ENCODE data around the gene TYROBP. TPM values are rescaled to one million over a fixed set of nuclear protein-coding genes. Genes with fewer than 3 reads are reported as not detected.
"Not testable (repeated sequence)": the region's sequence is repeated elsewhere in the genome, so short reads cannot be mapped to it uniquely, and the experiment has no call there.

Gene TYROBP
- not detected in 2 replicates for total RNA-seq

DNA sequence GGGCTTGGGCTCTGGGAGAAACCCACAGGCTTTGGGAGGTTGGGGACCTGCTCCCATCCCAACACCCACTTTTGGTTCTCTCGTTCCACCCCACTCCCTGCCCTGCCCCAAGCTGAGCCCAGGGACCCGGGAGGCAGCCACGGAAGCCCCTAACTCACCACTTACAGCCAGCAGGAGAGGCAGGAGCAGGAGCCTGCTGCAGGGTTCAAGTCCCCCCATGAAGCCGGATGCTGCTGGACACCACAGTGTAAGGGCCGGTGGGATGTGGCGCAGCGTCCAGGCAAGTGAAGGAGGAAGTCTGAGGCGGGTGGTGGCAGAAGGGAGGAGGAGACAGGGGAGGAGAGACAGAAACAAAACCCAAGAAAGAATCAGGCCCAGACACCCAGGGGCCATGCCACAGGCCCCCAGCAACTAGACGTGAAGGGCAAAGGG, at the start of gene TYROBP:
Gene TYROBP, minus strand, starts transcription at position 286 of the 432 bp plus-strand sequence. Its CDS starts 67 bp downstream, at position 219.
- no peak for DNase-seq (ENCODE audit: low read depth, low spot score)

DNA sequence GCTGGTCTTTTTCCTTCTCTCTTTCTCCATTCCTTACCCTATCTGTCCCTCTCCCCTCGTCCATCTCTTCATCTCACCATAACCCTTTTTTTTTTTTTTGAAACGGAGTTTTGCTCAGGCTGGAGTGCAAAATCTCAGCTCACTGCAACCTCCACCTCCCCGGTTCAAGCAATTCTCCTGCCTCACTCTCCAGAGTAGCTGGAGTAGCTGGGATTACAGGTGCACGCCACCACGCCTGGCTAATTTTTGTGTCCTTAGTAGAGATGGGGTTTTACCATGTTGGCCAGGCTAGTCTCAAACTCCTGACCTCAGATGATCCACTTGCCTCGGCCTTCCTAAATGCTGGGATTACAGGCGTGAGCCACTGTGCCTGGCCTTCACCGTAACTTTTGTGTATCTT, 49.3 kb upstream of the TYROBP start:
- DNase-seq (ENCODE audit: low read depth, low spot score) = not testable (repeated sequence)

DNA sequence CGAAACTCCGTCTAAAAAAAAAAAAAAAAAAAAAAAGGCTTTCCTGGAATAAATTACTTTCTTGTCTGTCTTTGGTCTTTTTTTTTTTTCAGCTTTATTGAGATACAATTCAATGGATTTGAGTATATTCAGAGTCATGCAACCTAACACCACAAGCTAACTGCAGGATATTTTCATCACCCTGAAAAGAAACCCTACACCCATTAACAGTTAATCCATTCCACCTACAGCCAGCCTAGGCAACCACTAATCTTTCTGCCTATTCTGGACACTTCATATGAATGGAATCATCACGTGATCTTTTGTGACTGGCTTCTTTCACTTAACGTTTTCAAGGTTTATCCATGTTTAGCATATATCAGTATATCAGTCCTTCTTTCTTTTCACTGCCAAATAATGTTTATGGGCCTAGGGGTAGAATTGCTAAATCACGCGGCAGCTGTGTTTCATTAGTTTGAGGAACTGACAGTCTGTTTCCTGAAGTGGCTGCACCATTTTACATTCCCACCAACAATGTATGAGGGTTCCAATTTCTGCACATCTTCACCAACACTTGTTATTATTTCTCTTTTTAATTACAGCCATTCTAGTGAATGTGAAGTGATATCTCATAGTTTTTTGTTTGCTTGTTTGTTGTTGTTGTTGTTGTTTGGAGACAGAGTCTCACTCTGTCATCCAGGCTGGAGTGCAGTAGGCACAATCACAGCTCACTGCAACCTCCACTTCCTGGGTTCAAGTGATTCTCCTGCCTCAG, 48.0 kb upstream of the TYROBP start:
- no peak for DNase-seq (ENCODE audit: low read depth, low spot score)

DNA sequence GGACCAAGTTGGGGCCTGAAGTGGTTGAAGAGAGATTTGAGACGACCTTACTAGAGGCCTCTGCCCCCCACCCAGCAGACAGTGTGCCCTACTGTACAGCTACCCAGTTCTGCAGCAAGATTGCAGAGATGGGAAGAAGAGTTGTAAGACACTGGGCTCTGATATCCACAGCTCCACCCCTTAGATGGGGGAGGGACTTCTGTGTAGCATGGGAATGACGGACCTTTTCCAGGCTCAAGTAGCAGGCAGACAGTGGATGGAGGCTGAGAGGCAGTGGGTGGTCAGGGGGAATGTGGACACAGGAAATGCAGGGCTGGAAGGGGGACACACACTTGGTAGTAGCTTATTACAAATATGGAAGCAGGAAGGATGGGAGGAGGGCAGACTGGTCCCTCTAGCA, 41.0 kb upstream of the TYROBP start:
- DNase-seq (ENCODE audit: low read depth, low spot score) = no peak

DNA sequence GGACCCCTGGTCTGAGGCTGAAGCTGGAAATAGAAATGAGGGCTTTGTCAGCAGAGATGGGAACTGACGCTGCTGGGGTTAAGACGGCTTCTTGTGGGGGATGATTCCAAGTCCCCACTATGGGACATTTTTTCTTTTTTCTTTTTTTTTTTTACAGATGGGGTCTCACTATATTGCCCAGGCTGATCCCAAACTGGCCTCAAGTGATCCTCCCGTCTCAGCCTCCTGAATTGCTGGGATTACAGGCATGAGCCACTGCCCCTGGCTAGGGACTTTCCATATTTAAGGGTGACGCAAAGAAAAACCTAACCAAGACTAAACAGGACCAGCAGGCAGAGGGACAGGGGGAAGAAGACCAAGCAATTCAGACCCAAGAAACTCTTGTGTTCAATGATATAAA, 38.1 kb upstream of the TYROBP start:
- DNase-seq (ENCODE audit: low read depth, low spot score) = no peak

DNA sequence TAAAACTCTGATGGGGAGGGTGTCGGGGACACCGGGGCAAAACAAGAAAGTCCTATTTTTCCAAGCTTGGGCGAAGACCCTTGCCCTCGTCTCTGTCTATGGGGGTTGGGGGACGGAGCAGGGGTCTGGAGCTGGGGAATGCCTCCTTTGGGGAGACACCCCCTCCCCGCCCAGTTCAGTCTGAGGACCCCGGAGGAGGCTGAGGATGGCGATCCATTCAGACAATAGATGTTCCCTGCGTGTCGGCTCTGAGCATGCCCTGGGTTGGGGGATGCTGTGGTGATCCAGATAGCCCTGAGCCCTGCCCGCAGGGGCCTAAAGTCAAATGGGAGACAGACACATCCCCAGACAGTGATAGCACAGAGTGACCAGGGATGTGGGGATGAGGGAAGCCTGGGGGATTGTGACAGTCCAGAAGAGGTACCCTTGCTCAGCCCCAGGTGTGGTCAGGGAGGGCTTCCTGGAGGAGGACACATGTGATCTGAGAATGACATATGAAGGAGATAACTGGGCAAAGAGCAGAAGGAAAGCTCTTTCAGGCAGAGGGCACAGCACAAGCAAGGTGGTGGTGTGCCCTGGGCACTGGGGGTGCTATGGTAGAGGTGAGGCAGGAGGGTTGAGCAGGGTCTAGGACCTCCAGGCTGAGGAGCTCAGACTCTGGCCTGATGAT, 37.2 kb upstream of the TYROBP start:
- no peak for DNase-seq (ENCODE audit: low read depth, low spot score)

DNA sequence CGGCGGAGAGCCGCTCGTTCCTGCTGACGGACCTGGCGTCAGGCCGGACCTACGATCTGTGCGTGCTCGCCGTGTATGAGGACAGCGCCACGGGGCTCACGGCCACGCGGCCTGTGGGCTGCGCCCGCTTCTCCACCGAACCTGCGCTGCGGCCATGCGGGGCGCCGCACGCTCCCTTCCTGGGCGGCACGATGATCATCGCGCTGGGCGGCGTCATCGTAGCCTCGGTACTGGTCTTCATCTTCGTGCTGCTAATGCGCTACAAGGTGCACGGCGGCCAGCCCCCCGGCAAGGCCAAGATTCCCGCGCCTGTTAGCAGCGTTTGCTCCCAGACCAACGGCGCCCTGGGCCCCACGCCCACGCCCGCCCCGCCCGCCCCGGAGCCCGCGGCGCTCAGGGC, 36.5 kb upstream of the TYROBP start:
- DNase-seq (ENCODE audit: low read depth, low spot score) = no peak

DNA sequence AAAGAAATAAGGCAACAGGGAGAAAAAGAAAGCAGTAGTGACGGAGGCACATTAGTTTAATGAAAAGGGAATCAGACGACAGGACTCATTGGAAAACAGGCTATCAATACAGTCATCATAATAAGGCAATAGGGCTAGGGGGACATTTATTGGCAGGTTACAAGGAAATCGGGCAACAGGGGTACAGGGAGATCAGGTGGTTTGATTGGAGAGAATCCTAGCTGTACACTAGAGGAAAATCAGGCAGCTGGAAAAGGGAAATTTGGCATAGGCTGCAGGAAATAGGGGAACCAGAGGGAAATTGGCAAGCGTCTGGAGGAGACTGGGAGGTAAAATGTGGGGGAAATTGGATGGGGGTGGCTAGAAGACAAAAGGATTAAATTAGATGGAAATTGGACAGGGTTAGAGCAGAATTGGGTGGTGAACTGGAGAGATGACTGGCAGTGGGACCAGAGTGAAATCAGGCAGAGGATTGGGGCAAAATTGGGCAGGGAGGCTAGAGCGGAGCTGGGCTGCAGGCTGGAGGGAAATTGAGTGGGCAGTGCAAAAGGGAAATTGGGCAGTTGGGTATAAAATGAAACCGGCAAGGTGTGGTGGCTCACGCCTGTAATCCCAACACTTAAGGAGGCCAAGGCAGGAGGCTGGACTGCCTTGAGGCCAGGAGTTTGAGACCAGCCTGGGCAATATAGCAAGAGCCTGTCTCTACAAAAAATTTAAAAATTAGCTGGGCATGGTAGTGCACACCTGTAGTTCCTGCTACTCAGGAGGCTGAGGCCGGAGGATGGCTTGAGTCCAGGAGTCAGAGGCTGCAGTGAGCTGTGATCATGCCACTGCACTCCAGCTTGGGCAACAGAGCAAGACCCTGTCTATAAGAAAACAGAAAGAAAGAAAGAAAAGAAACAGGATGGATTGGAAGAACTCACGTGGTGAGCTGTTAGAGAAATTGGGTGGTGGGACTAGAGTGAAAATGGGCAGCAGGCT, 35.5 kb upstream of the TYROBP start:
- no peak for DNase-seq (ENCODE audit: low read depth, low spot score)

DNA sequence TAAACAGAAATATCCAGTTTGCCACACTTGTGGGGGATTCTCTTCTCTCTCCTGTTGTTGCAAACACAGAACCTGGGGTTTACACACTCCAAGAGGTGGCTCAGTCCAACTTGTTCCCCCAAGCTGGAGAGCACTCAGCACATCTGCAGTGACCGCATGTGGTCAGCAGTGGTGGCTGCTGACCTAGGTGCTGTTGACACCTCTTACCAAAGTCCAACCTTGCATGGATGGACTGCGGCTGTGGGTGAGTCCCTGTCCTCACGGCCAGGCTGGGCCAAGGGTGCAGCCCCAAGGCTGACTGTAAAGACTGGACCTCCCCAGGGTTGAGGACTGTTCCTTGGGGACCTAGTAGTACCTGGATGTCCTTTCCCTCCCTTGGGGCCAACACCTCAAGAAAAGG, 34.1 kb upstream of the TYROBP start:
- DNase-seq (ENCODE audit: low read depth, low spot score) = no peak

DNA sequence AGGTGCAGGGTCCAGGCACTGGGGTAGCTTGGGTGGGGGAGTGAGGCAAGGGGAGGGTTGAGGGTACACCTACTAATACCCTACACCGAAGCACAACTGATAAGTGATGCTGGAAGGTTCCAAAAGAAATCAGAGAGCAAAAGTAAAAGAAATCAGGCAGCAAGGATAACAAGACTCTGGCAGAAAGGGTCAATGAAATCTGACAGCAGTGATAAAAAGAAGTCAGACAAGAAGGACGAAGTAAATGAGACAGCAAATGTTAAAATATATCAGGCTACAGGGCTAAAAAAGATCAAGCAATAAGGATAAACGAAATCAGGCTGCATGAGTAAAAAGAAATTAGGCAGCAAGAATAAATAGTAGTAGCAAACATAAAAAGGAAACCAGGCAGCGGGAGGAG, 32.7 kb upstream of the TYROBP start:
- no peak for DNase-seq (ENCODE audit: low read depth, low spot score)

DNA sequence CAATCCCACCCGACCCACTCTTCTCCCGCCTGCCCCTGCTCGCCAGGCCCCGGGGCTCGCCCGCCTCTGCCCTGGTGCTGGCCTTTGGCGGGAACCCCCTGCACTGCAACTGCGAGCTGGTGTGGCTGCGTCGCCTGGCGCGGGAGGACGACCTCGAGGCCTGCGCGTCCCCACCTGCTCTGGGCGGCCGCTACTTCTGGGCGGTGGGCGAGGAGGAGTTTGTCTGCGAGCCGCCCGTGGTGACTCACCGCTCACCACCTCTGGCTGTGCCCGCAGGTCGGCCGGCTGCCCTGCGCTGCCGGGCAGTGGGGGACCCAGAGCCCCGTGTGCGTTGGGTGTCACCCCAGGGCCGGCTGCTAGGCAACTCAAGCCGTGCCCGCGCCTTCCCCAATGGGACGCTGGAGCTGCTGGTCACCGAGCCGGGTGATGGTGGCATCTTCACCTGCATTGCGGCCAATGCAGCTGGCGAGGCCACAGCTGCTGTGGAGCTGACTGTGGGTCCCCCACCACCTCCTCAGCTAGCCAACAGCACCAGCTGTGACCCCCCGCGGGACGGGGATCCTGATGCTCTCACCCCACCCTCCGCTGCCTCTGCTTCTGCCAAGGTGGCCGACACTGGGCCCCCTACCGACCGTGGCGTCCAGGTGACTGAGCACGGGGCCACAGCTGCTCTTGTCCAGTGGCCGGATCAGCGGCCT, 32.1 kb upstream of the TYROBP start:
- DNase-seq (ENCODE audit: low read depth, low spot score) = no peak

DNA sequence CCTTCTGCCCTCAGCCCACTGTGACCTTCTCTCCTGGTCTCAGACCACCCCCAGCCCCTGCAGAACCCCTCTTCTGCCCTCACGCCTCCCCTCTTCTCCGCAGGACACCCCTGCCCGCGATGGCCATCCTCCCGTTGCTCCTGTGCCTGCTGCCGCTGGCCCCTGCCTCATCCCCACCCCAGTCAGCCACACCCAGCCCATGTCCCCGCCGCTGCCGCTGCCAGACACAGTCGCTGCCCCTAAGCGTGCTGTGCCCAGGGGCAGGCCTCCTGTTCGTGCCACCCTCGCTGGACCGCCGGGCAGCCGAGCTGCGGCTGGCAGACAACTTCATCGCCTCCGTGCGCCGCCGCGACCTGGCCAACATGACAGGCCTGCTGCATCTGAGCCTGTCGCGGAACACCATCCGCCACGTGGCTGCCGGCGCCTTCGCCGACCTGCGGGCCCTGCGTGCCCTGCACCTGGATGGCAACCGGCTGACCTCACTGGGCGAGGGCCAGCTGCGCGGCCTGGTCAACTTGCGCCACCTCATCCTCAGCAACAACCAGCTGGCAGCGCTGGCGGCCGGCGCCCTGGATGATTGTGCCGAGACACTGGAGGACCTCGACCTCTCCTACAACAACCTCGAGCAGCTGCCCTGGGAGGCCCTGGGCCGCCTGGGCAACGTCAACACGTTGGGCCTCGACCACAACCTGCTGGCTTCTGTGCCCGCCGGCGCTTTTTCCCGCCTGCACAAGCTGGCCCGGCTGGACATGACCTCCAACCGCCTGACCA, 31.4 kb upstream of the TYROBP start:
- DNase-seq (ENCODE audit: low read depth, low spot score) = no peak

DNA sequence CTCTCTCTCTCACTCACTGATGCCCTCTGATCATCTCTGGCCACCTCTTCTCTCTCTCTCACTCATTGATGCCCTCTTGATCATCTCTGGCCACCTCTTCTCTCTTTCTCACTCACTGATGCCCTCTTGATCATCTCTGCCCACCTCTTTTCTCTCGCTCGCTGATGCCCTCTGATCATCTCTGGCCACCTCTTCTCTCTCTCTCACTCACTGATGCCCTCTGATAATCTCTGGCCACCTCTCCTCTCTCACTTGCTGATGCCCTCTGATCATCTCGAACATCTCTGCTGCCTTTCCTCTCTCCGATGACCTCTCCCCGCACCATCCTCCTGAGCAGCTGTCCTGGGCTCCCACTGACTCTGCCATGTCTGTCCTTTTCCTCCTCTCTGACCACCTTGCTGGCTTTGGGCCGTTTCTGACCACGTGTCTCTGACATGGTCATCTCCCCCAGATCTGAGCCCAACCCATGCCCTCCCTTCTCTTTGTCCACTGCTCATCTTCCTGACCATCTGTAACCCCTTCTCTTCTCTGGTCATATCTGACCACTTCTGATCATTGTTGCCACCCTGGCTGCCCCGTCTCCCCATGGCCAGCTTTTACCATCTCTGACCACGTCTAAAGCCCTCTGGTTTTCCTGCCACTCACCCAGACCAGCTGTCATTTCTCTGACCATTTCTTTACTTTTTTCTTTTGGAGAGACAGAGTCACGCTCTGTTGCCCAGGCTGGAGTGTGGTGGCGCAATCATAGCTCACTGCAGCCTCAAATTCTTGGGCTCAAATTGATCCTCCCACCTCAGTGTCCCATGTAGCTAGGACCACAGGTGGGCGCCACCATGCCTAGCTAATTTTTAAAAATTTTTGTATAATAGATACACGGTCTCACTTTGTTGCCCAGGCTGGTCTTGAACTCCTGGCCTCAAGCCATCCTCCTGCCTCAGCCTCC, 30.5 kb upstream of the TYROBP start:
- DNase-seq (ENCODE audit: low read depth, low spot score) = no peak

DNA sequence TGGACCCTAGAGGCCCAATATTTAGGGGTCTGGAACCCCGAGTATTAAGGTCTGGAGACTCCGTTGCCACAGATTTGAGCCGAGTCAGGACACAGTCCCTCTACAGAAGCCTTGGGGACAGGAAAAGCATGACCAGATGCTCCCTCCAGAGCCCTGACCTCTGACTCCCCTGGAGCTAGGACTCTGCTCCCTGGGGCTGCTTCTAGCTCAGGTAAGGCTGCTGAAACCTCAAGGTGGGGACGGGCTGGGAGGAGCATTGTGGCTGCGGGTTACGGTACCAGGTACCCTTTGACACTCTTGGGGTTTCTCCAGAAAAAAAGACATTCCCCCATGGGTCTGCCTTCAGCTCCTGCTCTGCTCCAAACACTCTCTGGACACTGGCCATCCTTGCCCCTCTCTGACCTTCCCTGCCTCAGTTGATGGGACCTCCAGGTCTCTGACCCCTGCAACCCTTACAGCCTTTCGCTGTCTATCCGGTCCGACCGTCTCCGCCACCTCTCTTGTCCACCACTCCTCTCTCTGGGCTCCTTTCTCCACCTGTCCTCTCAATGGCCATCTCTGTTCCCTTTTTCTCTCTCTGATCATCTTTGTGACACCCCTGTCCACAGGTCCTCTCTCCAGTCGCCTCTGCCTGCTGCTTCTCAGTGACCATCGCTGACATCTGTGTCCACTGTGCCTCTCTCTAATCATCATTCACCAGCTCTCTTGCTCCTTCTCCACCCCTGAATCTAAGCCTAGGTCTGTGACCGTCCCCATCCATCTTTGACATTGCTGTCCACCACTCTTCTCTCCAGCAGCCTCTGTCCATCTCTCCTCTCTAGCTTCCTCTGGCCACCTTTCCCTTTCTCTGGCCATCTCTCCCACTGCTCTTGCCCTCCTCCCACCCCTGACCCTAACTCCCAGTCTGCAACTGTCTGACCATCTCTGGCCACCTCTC, 29.5 kb upstream of the TYROBP start:
- DNase-seq (ENCODE audit: low read depth, low spot score) = no peak

DNA sequence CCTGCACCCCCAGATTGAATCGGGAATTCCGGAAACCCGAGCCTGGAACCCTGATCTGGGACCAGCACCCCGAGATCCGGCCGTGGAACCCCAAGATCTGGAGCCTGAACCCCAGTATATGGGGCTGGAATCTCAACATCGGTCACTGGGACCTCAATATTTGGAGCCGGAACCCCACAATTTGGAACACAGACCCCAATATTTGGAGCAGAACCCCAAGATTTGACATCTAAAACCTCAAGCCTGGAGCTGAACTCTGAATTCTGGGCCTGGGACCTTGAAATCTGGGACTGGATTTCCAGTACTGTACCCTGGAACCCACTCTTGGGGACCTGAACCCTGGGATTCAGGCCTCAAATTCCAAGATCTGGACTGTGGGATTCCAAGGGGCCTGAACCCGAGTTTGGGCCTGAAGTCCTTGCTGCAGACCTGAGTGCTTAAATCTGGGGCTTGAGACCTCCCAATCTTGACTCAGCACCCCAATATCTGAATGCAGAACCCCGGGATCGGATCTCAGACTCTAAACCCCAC, 28.7 kb upstream of the TYROBP start:
- no peak for DNase-seq (ENCODE audit: low read depth, low spot score)

DNA sequence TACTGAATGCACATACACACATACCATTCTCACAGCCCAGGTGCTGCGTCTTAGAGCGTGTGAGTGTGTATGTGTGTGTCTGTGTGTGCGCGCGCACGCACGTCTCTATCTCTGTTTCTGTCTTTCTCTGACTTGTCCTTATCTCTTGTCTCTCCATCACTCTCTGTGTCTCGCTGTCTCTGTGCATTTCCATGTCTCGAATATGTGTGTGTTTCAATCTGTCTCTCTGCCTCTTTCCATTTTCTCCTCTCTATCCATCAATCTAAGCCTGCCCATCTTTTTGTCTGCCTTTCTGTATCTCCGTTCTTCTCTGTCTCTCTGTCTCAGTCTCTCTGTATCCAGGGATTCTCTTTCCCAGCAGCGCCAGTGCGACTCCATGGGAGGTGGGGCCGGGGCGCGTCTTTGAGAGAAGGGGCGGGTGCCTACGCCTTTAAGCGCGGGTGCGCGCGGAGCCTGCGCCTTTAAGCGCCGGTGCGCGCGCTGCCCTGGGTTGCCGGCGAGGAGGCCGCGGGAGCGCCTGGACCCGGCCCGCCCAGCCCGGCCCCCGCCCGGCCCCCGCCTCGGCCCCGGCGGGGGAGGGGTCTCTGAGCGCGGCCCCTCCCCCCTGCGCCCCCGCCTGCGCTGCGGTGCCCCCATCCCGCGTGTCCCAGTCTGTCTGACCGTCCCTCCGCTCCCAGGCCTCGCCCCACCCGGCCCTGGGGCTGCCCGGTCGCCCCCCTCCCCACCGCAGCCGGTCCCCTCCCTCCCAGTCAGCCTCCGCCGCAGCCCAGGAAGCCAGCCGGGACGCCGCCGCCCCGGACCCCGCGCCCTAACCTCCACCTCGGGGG, 28.0 kb upstream of the TYROBP start, which contains the start of gene LRFN3:
Gene LRFN3, plus strand, starts transcription at position 464 of the 827 bp plus-strand sequence. CDS start 3,052 bp downstream, outside the sequence.
- DNase-seq (ENCODE audit: low read depth, low spot score) = peak; percentile 22

Measured in pulmonary artery endothelial cell (primary cell).